Measurements from ENCODE around the gene EXOSC6.

- TF ChIP-seq CTCF (IDR thresholded peaks at IDR 0.05; ENCODE audit: borderline replicate concordance, extremely low read depth, low read length, poor library complexity, severe bottlenecking) (no peak), EZH2 (IDR thresholded peaks at IDR 0.05; ENCODE audit: borderline replicate concordance, low read depth, low read length, severe bottlenecking) (no peak)
These were observed 47.5 kb upstream of the EXOSC6 start, which contains the start of gene DDX19B for GRCh38 chr16:70298988-70299938.

Data from DND-41 (cell line).